ENCODE data around the gene JMJD6.
"Not testable (repeated sequence)": the region's sequence is repeated elsewhere in the genome, so short reads cannot be mapped to it uniquely, and the experiment has no call there.

JMJD6 gene

GRCh38 chr17:76713765-76714164, 12.6 kb downstream of the JMJD6 start:
- H3K27ac ChIP-seq, result no peak overlapping the region

GRCh38 chr17:76712321-76712720, 14.1 kb downstream of the JMJD6 start:
- not testable (repeated sequence) for H3K27ac ChIP-seq

More at GRCh38 chr17:76713765-76714164, 12.6 kb downstream of the JMJD6 start:
- TF ChIP-seq, protein P1, sequence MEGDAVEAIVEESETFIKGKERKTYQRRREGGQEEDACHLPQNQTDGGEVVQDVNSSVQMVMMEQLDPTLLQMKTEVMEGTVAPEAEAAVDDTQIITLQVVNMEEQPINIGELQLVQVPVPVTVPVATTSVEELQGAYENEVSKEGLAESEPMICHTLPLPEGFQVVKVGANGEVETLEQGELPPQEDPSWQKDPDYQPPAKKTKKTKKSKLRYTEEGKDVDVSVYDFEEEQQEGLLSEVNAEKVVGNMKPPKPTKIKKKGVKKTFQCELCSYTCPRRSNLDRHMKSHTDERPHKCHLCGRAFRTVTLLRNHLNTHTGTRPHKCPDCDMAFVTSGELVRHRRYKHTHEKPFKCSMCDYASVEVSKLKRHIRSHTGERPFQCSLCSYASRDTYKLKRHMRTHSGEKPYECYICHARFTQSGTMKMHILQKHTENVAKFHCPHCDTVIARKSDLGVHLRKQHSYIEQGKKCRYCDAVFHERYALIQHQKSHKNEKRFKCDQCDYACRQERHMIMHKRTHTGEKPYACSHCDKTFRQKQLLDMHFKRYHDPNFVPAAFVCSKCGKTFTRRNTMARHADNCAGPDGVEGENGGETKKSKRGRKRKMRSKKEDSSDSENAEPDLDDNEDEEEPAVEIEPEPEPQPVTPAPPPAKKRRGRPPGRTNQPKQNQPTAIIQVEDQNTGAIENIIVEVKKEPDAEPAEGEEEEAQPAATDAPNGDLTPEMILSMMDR (conservative IDR thresholded peaks at IDR 0.05), result no peak

DNA sequence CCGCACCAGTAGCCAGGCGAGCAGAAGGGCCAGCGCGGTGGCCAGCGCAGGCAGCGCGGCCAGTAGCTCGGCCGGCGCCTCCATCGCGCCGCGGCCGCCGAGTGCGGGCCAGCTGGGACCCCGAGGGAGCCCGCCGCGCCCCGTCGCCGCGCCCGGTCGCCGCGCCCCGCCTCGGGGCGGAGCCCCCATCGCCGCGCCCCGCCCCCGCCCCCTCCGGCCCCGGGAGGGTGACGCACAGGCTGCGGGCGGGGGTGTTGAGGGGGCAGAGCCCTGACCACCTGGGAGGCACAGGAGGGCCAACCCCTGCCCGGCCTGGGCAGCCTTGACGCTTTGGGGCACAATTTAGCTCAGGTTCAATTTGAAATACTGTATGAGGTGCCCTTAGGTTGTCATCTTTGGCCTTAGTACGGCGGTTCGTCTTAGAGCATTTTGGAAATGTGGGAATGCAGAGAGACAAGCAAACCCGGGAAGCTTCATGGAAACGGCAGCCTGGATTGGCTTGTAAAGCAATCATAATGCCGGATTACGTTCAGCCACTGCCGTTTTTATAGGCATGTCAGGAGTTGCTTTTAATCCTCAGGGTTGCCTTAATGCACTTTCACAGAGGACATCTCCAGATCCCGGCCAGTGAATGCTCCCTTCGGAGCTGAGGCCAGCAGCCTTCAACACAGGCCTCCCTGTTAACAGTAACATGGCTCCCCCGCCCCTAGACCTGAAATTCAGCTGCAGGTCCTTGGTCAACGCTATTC, 15.4 kb downstream of the JMJD6 start, which contains the start of gene MXRA7:
Gene MXRA7, minus strand, starts transcription at position 103 of the 749 bp plus-strand sequence. Its CDS starts 19 bp downstream, at position 84.
- TF ChIP-seq, protein P1 (conservative IDR thresholded peaks at IDR 0.05), result no peak
- peak within 1 kb of the TSS; percentile 55 for H3K27ac ChIP-seq

DNA sequence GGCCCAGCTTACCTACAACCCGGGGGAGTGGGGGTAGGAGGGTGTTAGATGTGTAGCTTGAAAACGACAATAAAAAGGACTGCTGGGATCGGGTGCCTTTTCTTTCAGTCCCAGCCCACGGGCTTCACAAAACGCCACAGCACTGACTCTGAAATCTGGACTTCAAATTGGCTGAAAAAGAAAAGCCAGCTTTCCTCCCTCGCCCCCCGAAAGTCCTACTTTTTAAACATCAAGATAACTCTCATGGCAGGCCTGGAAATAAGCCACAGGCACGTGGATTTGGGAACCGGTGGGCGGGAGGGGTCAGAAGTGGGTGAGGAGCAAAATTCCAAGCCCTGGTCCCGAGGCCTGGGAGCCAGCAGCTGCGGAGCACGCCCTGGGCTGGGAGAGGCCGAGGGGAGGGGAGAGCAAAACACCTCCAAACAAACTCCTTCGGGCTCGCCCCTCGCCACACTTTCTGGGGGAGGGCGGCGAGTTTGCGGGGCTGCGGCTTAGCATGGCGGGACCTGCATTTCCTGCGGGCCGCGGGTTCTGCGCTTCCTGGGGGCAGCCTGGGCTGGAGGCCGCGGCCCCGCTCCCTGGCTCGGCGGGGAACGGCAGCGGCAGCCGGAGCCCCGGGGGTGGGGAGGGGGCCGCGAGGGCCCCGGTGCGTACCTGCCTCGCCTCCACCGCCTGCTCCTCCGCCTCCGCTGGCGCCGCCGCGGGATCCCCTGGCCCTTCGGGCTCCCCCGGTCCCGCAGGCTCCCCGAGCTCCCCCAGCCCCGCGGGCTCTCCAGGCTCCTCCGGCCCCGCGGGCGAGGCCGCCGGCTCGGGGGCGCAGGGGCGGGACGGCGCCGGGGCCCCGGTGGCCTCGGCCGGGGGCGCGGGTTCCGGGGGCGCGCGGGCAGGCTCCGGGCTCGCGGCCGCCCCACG, 16.2 kb downstream of the JMJD6 start:
- peak overlapping the region; percentile 55; the same call in 1 of the 2 replicates for H3K27ac ChIP-seq

DNA sequence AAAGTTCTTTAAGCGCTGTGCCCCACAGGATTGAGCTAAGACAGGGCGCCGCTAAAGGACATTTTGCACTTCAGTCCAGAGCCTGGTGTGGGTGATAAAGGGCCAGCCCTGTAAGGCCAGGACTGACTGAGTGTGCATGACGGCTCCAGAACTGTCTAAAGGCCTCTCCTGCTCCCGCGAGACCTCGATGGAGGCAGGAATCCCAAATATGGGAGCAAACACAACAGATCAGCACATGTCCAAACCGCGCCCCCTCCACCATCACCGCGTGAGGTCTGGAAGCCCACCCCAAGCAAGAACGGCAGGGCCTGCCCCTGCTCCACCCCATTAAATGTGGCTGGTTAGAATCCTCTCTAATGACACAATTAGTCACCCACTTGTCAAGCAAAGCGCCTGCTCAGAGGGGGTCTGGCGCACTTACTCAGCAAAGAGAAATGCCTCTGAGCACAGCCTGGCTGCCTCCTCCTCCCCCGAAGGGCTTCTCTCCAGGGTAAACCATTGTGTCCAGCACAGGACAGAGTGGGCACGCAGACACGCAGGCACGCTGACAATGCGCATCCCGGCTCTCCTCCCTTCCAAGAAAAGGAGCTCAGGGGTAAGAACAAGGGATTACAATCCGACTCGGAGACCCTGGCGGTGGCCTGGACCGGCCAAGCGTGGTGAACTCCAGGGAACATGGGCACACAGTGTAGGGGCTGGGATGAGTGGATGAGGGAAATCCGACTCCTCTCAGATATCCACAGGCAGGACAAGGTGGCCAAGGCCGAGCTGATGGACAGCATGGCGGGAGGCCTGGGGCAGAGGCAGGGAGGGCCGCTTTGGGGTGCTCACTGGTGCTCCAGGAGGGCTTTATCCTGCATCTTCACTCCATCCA, 17.1 kb downstream of the JMJD6 start:
- H3K27ac ChIP-seq, result no peak overlapping the region
- TF ChIP-seq, protein P1 (conservative IDR thresholded peaks at IDR 0.05), result no peak

DNA sequence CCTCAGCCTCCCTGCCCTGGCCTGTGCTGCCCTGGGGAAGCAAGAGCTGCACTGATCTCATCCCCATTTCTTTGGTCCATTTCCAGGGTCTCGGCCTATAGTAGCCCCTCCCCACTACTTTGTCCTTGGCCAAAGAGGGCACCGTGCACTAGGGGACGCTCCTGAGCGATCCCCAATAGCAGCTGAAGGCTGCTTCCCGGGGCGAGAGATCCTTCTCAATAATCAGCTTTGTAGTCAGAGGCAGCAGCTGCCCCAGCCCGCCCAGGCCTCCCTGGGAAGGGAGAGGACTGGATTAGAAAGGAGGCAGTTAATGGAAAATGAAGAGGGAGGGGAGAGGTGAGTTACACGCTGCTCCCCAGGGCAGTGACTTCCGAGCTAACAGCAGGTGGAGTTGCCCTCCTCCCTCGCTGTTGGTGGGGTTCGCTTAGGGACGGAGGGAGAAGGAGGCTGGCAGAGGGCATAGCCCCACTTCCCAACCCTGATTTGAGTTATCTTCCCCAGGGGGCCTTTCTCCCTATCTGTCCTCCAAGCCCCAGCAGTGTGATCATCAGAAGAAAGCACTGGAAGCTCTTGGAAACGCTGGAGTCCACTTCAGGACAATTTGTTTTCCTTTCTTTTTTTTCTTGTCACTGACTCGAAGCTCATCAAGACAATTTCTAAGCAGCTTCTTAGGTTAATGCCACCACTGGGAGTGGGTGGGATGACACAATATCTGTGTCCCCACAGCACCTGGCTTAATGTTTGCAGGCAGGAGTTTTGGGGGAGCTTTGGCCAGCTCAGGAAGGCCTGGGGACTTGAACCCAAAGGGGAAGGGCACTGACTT, 18.2 kb downstream of the JMJD6 start:
- TF ChIP-seq, protein P1 (conservative IDR thresholded peaks at IDR 0.05), result no peak
- no peak overlapping the region for H3K27ac ChIP-seq

- H3K27ac ChIP-seq, result no peak overlapping the region
- TF ChIP-seq, protein P1 (conservative IDR thresholded peaks at IDR 0.05), result no peak
These were observed 19.6 kb downstream of the JMJD6 start for GRCh38 chr17:76706817-76707216.

Measured in VCaP (cell line).